Brain pericyte (primary cell): Measurements from ENCODE around the gene RPS3.

Experiments used
- DNase-seq: peaks from one replicate; pipeline ENCODE4 v3.0.0-alpha.2; 2012; ENCODE audit warnings: low read depth, low spot score

RPS3 gene

DNA sequence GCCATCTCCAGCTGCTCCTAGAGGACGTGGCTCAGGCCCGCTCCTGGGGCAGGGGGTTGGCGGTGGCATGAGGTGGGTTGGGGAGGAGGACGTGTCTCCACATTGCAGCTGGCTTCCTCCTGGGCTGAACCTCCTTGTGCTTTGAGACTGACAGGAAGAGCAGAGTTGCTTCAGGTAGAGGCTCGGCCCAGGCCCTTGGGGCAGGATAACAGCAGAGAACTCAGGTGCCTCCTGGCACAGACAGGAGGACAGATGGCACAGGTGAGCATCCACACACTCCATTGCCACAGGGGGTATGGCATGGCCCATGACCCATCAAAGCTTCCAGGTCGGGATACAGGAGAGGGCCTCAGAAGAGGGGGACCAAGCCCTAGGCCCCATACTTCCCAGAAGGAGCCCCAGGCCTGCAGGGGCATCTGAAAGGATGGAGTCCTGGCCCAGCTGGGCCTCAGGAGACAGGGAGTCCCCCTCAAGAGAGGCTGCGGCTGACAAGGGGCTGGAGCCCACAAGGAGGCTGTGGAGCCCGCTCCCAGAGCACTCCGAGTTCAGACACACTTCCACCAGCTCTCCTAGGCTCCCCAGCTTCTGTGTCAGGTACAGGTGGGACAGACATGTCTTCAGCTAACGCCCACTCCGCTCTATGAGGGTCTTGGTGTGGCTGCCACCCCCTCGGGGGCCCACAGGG is 35.7 kb downstream of the RPS3 start:
- no peak for DNase-seq

DNA sequence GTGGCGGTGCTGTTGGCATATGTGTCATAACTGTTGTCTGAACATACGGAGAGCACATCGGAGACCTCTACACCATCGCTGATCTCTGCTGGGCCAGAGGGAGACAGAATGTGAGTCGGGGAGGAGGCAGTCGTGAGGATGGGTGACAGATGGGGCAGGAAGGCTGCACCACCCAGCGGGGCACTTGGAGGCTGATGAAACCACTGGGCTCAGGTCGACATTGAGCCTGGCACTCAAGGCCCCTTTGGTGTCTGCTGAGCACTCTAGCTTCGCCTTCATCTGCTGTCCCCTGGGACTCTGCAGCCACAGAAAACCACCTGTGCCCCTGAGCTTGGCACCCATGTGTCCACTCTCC is 36.2 kb downstream of the RPS3 start:
- no peak for DNase-seq

DNA sequence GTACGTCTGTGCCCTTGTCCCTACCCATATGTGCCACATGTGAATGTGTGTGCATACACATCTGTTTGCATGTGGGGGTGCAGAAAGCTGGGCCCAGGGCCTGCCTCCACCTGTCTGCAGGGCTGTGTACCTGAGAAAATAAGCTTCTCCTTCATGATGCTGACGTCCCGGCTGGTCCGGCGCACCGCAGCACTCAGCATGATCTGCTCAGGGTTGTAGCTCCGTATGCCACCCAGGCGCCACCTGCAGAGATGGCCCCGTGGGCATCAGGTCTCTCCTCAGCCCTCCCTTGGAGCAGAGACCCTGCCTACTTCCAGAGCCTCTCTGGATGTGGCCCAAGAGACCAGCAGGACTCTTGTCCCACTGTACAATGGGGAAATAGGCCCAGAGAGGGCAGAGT is 37.5 kb downstream of the RPS3 start:
- no peak for DNase-seq

DNA sequence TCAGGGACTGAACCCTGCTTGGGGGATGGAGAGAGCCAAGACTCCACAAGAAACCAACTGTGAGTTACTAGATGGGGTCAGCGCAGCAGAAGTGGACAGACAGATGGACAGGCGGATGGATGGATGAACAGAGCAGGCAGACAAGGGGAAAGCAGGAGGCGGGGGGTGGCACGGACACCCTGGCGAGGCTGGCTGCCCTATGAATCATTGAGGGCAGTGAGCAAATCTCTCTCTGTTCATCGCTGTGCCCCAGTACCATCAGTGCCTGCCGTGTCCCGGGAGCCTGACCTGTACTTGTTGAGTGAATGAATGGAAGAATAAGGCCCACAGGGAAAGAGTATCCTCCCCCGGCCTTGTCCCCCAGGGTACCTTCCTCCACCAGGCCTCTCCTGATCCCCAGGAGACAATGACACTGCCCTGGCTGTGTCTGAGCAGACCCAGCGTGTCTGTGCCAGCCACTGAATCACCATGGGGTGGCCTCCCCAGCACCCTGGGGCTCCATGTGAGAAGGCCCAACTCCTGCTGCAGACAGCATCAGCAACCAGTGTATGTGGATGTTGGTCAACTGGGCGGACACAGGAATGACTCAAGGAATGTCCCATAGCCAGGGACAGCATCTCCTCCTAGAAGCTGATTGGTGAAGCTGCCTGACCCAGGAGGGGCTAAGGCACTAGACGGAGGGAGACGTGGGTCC is 38.8 kb downstream of the RPS3 start:
- DNase-seq, result no peak

DNA sequence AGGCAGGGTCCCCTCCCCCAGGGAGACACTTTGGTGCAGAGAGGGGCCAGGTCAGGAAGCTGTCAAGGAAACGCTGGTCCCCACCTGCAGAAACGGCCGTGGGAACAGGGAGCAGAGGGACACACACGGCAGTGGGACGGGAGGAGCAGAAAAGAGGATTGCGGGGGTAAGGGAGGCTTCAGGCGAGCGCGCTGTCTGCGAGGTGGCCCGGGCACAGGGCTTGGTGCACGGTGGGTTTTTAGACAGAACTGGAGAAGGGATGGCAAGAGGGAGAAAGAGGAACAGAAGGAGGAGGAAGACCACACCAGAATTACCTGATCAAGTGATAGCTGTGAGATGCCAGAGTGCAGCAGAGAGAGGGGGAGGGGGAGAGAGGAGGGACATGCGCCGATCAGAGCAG is 39.7 kb downstream of the RPS3 start:
- no peak for DNase-seq

DNA sequence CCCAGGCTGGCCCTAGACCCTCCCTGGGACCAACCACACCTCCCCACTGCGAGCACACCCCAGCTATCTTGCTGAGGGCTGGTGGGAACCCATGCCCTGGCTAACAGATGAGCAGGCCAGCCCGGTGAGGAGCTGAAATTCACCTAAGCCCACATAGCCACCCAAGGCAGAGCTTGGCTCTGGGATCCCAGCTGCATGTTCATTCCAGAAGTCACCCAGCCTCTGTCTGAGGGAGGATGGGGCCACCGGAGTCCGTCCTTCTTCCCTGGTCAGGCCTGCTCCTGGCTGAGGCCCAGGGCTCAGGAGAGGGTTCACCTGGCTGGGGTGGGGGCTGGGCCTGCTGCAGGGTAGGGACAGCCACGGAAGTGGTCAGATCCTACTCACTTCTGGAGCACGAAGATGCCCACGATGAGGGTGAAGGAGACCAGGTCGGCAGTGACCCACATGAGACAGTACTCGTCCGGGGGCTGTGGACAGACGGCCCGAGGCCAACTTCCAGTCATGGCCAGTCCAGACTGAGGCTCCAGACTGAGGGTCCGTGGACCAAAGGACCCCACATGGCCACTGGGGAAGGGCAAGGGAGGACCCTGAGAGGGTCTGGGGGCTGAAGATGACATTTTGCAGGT is 40.3 kb downstream of the RPS3 start:
- no peak for DNase-seq

DNA sequence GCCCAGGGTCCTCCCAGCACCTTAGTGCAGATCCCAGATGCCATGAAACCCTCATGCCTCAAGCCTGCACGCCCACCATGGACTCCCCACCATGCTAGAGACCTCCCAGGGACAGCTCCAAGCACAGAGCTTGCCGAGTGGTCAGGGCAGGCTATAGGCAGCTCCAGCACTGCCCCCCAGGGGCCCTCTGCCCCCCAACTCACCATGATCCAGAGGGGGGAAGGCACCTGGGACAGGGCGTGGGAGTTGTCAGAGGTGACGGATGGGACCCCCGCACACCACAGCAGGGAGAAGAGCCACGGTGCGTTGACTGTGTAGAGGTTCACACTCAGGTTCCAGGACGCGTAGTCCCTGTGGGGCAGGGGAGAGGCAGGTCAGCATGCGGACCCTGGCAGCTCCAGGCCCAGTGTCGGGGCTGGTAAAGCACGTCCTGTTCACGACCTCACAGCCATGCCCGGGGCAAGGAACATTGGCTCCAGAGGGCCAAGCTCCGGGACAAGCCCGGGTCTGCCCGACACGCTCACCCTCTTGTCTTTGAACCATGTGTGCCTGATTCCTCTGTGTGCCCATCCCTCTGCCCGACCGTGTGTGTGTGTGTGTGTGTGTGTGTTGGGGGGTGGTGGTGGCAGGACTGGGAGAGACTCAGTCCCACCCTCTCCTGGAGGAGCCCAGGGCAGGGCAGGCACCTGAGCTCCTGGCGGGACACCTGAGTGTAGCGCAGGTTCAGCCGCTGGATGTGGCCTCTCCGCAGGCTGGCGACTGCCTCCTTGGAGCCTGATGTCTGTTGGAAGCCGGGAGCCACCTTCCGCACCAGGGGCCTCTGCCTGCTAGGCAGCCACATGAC is 41.9 kb downstream of the RPS3 start:
- DNase-seq, result no peak

DNA sequence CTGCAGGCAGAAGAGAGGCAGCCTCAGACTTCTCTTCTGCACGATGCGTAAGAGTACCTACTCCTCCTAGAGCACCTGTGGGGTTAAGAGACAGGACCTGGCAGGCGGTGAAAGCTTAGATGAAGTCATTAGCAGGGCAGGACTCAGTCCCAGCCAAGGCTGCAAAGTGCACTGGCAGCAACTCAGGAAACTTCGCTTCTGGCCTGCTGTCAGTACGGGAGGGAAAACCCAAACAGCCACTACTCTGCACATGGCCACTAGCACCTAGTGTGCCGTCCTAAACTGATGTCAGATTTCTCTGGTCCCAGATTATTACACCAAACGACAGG is 42.5 kb downstream of the RPS3 start:
- no peak for DNase-seq

DNA sequence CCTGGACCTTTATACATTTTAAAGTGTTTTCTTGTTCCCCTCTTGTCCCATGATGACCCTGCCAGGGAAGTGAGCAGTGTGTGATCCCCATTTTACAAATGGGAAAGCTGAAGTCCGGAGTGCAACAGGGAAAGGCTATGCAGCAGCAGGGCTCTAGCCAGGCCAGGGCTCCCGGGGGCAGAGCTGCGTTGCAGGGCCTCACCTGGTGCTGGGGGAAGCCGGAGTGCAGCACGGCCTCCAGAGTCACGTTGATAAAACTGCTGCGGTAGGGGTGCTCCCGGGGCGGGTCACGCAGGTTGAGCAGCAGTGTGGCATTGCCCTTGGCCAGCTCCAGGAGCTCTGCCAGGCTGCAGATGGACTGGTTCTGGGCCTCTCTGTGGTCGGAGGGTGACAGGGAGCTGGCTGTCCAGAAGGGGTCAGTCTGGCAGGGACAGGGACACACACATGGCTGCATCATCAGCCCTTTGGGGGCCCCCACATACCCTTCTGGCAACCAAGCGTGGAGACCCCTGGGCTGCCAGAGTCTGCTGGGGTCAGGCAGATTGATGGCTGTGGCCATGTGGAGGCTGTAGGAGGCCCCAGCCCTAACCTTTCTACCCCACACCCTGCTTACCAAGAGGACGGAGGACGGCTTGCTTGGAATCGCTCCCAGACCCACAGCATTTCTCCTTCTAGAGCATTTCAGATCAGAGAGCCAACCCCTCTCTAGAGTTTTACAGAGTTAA is 43.0 kb downstream of the RPS3 start:
- DNase-seq, result no peak

DNA sequence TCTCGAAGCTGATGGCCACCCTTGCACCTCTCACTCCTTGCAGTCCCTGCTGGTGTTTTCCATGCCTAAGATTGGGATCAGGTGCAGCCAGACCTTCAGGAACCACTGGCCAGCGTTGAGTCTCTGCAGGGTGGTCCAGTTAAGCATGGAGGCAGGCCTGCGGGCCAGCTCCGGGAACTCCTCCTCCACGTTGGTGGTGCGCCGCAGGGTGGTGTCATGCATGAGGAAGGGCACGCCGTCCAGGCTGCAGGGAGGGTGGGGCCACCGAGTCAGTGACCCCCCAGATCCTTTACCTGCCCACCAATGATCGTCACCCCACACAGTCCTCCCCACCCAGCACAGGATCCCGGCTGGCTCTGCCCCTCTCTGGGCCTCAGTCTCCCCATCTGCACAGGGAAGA is 43.7 kb downstream of the RPS3 start:
- DNase-seq, result no peak

DNA sequence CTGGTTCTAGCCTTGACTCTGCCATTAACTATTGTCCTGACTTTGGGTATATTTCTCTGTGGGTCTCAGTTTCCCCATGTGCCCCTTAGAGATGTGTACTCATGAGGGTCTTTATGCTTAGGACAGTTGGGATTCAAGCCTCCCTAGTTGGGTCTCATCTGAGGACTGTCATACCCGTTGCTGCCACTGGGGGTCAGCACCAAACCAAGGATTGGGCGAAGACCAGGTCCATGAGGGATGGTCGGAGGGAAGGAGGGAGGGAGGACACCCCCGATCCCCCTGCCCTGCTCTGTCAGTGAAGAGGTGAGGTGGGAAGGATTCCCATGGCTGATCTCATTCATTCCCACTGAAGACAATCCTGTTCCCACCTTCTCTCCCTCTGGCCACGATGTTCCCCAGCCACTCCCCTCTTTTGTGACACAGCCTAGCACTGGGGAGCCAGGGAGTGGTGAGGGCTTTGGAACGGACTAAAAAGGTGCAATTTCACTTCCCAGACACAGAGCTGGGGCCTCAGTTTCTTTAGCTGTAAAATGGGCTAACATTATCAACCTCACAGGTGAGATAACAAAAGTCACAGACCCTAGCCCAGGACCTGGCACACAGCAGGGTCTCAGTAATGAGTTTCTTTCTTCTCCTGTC is 46.1 kb downstream of the RPS3 start:
- no peak for DNase-seq

DNA sequence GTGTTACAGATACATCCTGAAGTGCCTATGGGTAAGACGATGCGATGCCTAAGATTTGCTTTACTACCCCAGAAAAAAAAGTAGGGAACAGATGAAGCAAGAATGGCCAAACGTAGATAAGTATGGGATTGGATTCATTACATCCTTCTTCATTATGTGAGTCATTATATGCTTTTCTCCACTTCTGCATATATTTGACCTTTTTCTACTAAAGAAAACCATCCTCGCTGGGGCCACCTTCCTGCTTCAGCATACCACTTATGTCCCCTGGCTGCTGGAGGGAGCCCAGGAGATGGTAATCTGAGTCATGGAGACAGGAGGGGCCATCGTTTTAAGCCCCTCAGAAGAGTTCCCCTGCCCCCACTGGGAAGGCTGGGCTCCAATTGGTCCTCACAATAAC is 48.1 kb downstream of the RPS3 start:
- DNase-seq, result no peak

DNA sequence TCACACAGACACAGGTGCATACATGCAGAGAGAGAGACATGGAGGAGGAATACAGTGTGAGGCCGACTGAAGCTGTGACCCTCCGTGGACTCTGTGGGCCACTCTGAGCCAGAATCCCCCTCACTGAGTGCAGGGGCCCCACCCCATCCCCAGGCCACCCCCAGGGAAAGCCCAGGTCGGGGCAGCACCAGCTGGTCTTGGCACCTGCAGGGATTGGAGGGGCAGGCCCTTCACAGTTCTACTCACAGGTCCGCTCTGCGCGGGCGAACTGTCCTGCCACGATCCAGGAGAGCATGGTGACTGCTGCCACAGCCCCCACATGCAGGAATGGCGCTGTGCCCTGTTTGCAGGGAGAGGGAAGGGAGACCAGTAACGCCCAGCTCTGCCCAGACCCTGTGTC is 50.0 kb downstream of the RPS3 start:
- DNase-seq, result no peak

DNA sequence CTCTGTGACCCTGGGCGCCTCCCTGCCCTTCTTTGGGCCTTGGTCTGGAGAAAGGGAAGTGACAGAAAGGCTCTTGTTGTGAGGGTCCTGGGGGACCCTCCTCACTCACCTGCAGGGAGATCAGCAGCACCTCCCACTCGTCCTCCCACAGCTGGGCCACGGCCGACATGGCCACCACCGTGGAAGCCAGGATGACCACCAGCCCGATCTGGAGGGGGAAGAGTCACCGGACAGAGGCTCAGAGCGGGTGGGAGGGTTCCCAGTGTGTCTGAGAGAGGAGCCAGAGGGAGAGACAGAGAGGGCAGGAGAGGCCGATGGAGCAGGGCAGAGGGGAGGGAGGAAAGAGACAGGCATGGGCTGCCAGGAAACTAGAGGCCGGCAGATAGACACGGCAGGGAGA is 50.5 kb downstream of the RPS3 start:
- no peak for DNase-seq

DNA sequence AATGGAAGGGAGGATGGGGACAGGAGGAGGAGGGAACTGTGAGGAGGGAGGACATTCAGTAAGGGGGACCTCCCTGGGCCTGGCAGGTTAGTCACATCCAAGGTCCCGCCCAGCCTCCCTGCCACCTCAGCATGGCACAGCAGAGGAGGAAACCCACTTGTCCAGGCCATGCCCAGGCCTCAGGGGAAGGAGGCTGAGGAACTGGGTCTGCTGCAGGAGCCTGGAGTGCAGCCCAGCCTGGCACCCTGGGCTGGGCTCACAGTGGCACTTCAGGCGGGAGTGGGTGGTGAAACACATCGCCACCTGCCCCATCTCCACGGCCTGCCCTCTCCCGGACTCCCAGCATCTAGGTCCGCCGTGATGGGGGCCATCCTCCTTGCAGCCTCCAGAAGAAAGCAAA is 50.9 kb downstream of the RPS3 start:
- DNase-seq, result no peak

DNA sequence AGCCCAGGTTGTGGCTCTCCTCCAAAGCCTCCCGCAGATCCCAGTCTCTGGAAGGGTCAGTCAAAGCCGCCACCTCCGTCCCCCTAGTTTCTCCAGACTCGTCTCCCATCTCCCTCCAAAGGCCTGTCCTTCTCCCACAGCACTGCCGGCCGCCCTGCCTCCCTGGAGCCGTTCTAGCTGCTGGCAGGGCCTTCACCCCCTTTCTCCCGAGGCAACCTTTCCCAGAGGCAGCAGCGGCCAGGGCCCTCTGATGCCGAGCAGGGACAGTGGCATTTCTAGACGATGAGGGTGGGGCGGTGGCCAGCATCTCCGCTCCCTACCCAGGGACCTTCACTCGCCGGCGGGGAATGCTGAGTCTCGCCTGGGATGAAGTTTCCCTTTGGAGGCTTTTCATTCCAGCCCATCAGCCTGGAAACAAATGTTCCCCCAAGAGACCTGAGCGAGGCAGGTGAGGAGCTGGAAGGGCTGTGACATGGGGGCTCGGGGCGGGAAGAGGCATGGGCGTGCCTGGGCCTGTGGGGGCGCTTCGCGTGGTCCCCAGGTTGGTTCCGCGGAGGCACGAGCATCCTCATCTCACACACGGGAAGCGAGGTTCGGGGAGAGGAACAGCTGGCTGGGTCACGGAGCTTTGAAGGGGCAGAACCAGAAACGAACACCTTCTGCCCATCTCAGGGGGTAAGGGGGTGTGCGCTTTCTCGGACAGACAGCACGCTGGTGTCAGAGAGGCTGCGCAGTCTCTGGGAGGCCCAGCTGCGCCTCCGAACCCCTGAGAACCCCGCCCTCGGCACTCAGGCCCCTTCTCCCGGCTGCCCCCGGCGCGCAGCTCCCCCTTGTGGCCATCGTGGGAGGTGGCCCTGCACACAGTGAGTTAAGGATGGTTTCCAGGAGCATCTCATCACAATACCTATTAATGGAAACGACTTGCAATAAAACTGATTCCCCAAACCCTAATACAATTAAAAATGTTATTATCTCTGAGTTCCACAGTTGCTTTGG is 51.8 kb downstream of the RPS3 start:
- no peak for DNase-seq

DNA sequence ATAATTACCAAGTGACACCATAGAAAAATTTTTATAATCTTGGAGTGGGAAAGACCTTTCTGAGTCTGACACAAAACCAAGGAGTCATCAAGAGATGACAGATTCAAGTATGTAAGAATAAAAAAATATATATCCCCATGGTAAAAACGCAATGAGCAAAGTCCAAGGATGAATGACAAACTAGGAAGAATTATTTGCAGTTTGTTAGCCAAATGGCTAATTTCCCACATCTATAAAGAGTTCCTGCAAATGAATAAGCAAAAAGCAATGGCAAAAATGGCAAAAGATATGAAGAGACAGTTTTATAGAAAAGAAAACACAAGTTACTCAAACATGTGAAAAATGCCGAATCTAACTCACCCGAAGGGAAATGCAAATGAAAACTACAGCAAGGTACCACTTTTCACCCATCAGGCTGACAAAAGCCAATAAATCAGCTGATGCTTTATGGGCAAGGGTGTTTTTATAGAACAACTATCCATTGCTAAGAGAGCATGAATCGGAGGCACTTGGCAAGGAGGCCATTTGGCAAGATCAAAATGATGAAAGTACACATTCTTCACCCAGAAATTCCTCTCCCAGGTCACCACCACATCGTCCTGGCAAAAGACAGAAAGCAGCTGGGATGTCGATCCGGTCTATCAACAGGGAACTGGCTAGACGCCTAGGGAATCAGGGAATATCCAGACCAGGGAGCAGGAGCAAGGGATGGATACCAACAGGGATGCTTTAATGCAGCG is 54.8 kb downstream of the RPS3 start:
- DNase-seq, result no peak

DNA sequence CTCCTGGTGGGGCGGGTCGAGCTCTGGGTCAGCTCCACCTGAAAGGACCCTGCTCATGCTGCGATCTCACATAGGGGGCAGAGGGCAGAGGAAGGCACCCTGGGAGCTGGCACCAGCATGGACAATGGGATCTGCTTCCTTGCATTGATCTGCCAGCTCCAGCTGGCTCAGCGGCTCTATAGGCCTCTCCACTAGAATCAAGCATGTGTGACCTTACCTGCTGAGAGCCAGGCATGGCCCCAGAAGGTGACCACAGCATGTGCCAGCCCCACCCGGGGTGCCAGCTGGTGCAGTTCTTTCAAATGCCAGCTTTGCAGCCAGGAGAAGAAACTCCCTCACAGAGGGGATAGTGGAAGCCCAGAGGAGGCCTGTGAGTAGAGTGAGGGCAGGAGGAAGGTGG is 55.7 kb downstream of the RPS3 start:
- no peak for DNase-seq
